Heart left ventricle (tissue), 16 donors: ENCODE measurements around the gene SIGLEC8. TPM values are rescaled to one million over a fixed set of nuclear protein-coding genes. Genes with fewer than 3 reads are reported as not detected.

Experiments used
- ATAC-seq, 4 donors: fragments of 200-7000 bp; cut with Tn5 transposase; one replicate each; pipeline ENCODE4 v1.9.1; 2020 to 2022; ENCODE audit warnings: moderate library complexity in 4 of 4, mild to moderate bottlenecking in 3 of 4, moderate number of reproducible peaks in 1 of 4
- DNase-seq, 5 donors: peaks; one replicate each; pipeline ENCODE4 v3.0.0-alpha.2; 2020
- H3K27ac ChIP-seq, 12 donors: fragments of 200-600 bp; sonication (generic) in 4 of 12; one replicate each; pipeline versions ENCODE4 v1.5.0 to v1.8.0; 2016 to 2022; ENCODE audit warnings: mild to moderate bottlenecking in 2 of 12
- H3K27me3 ChIP-seq, 9 donors: fragments of 200-600 bp; sonication (generic) in 2 of 9; one replicate each; pipeline versions ENCODE4 v1.5.1 to v1.8.0; 2016 to 2022; ENCODE audit warnings: mild to moderate bottlenecking in 3 of 9
- H3K36me3 ChIP-seq, 9 donors: fragments of 200-600 bp; sonication (generic) in 2 of 9; one replicate each; pipeline versions ENCODE4 v1.5.0 to v1.8.0; 2018 to 2022; ENCODE audit warnings: mild to moderate bottlenecking in 2 of 9
- H3K4me1 ChIP-seq, 12 donors: fragments of 200-600 bp; sonication (generic) in 4 of 12; one replicate each; pipeline versions ENCODE4 v1.5.0 to v1.8.0; 2016 to 2022; ENCODE audit warnings: mild to moderate bottlenecking in 3 of 12
- H3K4me3 ChIP-seq, 12 donors: fragments of 200-600 bp; sonication (generic) in 4 of 12; one replicate each; pipeline versions ENCODE4 v1.5.0 to v1.8.0; 2017 to 2022; ENCODE audit warnings: mild to moderate bottlenecking in 9 of 12, moderate library complexity in 4 of 12
- H3K9me3 ChIP-seq, 12 donors: fragments of 200-600 bp; sonication (generic) in 4 of 12; one replicate each; pipeline versions ENCODE4 v1.5.0 to v1.8.0; 2016 to 2022; ENCODE audit warnings: mild to moderate bottlenecking in 1 of 12
- CTCF ChIP-seq, 12 donors: fragments of 200-600 bp; sonication (generic) in 4 of 12; IDR thresholded peaks; one replicate each; pipeline versions ENCODE4 v1.5.0 to v1.8.0; 2018 to 2022; ENCODE audit warnings: antibody characterized with exemption in 12 of 12, mild to moderate bottlenecking in 5 of 12
- POLR2A ChIP-seq, 2 donors: fragments of 450-650 bp; IDR thresholded peaks; one replicate each; pipeline ENCODE4 v1.6.1; 2017; ENCODE audit warnings: antibody characterized with exemption in 2 of 2, mild to moderate bottlenecking in 2 of 2, moderate library complexity in 2 of 2
- WGBS, 4 donors: extraction: QIAGEN DNeasy Blood & Tissue Kit in 2 of 4; methylation state at CpG; one replicate each; pipeline versions ENCODE4 v1.1.5 to v1.1.7; 2013 to 2018; 5-methylcytosine and 5-hydroxymethylcytosine counted together
- intact Hi-C, 10 donors: fragments of 100-400 bp; cut with DNase I; formaldehyde crosslinking; loops; one replicate each; pipeline versions ENCODE4 v1.11.1 to v1.14.2; 2022
- polyA plus RNA-seq, 2 donors: library from polyadenylated mRNA; stranded (reverse); fragments of 200-250 nt; gene quantifications; one replicate each; pipeline ENCODE4 v1.2.3, GENCODE V29; 2013
- total RNA-seq, 9 donors: library from RNA; depleted of rRNA in 2 of 9; stranded (reverse); fragments of >200 nt in 2 of 9; fragmentation: NEBNext Ultra II Directional in 3 of 9; extraction: Animal tissue kit (Norgen Biotek cat#: 25700) in 3 of 9; gene quantifications; one replicate each; pipeline versions ENCODE4 v1.1.0 to v1.2.4, GENCODE V29; 2016 to 2023
- donor health status: ischemic (EF 13 %, LVEDD 7.1; RV severe dilation, severe dysfunction).
- donor health status: healthy with polysubstance abuse.
- donor health status: DM: no; HTN: yes; CAD: no.
- donor health status: DM: no; HTN: no; CAD: no.
- donor health status: ischemic (EF 25% LVEDD 6.9; RV normal size, moderate dysfunction).
- donor health status: ischemic (EF 25% LVEDD 5.7; RV mildly dilated, moderate dysfunction).
- donor health status: healthy.
- donor health status: DM: yes; HTN: yes; CAD: no.
- donor health status: ischemic (EF 35%, LVEDD 5.7; RV mildly dilated, moderate dysfunction).
- donor health status: nonischemic (EF 11% LVEDD 7.7; RV severe dilation, severe dysfunction).
- donor health status: DM: yes; HTN: yes; CAD: no.
- donor health status: PGD.
- donor health status: ischemic (EF 29% LVEDD 5.4; RV normal size, mild dysfunction).
- donor health status: nonischemic (EF 23%, LVEDD 6.1; RV moderate dilation, normal function).

The SIGLEC8 gene
- total and polyA plus RNA-seq, 11 donors: 0.12 to 0.48 TPM; not detected in 9

DNA sequence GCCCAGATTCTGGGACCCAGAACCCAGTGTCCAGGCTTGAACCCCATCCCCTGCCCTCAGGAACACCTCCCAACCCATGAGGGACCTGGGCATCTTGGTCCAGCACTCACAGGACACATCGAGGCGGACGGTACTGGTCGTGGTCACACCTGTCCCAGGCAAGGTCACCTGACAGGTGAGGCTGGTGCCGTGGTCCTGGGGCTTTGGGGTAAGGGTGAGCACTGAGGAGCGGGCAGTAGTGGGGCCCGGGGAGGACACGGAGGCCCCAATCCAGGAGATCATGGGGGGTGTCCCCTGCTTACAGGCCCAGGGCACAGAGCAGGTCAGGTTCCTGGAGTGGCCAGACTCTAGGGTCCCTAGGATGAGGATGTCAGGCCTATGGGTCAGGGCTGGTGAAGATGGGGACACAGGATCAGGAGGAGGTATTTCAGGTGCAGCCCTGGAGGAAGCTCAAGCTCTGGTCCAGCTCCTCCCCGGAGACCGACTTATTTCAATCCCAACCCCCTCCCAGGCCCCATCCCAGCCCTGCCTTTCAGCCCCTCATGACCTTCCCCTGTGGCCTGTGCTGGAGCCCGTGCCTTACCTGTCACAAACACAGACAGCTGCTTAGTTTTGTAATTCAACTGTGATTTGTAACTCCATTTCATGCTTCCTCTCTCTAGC lies 772 bp downstream of the SIGLEC8 start:
- no peak for ATAC-seq
- 75 to 82% (median 81%) methylated on average over 9 to 11 of the region's 11 CpGs for WGBS, 4 donors
- H3K27ac ChIP-seq: peak overlapping the region in 1 of 12 donors; percentile 64

DNA sequence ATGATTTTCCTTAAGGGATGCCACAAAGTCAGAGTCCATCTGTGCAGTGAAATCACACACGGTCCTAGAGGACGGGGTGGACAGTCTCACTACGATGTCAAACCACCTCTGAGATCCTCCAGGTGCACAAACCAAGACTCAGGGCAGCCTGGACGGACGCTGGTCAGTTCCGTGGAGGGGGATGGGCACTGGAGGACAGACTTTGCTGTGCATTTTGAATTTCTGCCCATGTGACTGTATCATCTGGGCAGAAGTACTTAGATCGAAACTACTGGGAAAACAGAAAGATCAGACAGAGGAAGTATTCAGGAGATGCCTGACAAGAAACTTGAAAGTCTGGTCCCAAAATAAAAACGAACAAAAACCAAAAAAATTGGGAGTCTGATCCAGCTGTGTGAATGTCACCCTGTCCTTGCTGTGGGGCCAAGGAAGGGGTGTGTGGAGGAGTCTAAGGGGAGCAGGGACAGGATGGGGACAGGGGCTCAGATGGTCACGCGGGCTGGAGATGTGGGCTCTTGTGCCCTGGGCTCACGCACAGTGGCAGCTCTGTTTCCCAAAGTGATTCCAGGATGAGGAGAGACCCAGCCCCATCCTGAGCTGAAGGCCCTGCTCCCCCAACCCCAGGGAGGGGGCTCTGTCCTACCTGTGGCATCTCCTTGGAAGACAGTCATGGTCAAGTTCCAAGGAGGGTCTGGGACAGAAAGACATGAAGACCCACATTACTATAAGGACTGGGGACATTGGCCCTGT lies 1.5 kb downstream of the SIGLEC8 start:
- H3K36me3 ChIP-seq: no peaks in the 10 kb centered on the region
- DNase-seq: no peak
- intact Hi-C loops: no loop called here
- peak overlapping the region in 1 of 12 donors; percentile 30 for H3K4me3 ChIP-seq
- peaks cover 0 to 50% (median under 1%) of the 10 kb centered on the region in 9 donors for H3K27me3 ChIP-seq
- no peaks in the 10 kb centered on the region for H3K9me3 ChIP-seq
- 64 to 72% (median 66%) methylated on average over 11 of the region's 11 CpGs for WGBS, 4 donors
- TF ChIP-seq POLR2A (IDR thresholded peaks at IDR 0.05): no peak
- TF ChIP-seq CTCF (IDR thresholded peaks at IDR 0.05): no peak
- H3K4me1 ChIP-seq: peaks cover 0 to 14% (median 0%) of the 10 kb centered on the region in 12 donors
- peak overlapping the region in 1 of 12 donors; percentile 64 for H3K27ac ChIP-seq
- no peak for ATAC-seq

More for the DNA sequence above, 772 bp downstream of the SIGLEC8 start:
- Histone ChIP-seq H3K36me3 (no peaks in the 10 kb centered on the region), H3K4me3 (peak overlapping the region in 1 of 12 donors; percentile 30), H3K27me3 (peaks cover 0 to 58% (median 5%) of the 10 kb centered on the region in 9 donors), H3K9me3 (no peaks in the 10 kb centered on the region), H3K4me1 (peaks cover 0 to 22% (median 0%) of the 10 kb centered on the region in 12 donors)
- intact Hi-C loops: no loop called here
- DNase-seq: no peak
- TF ChIP-seq POLR2A (IDR thresholded peaks at IDR 0.05): no peak
- no peak for TF ChIP-seq CTCF (IDR thresholded peaks at IDR 0.05)

GRCh38 chr19:51450730-51451307 lies 7.4 kb downstream of the SIGLEC8 start:
- no peak overlapping the region for H3K4me3 ChIP-seq
- DNase-seq: no peak
- no peak overlapping the region for H3K27ac ChIP-seq
- H3K27me3 ChIP-seq: peaks cover 0 to 18% (median 0%) of the 10 kb centered on the region in 9 donors
- intact Hi-C loops: no loop called here
- H3K9me3 ChIP-seq: no peaks in the 10 kb centered on the region
- no peaks in the 10 kb centered on the region for H3K4me1 ChIP-seq
- ATAC-seq: no peak
- WGBS, 4 donors: 79 to 88% (median 84%) methylated on average over 5 of the region's 5 CpGs
- no peaks in the 10 kb centered on the region for H3K36me3 ChIP-seq
- TF ChIP-seq POLR2A (IDR thresholded peaks at IDR 0.05): no peak
- no peak for TF ChIP-seq CTCF (IDR thresholded peaks at IDR 0.05)

GRCh38 chr19:51448411-51449016 lies 9.7 kb downstream of the SIGLEC8 start:
- Histone ChIP-seq H3K4me3 (no peak overlapping the region), H3K27me3 (peaks cover 0 to 9% (median 0%) of the 10 kb centered on the region in 9 donors), H3K9me3 (no peaks in the 10 kb centered on the region), H3K36me3 (no peaks in the 10 kb centered on the region), H3K4me1 (no peaks in the 10 kb centered on the region), H3K27ac (no peak overlapping the region)
- 60 to 68% (median 63%) methylated on average over 13 of the region's 13 CpGs for WGBS, 4 donors
- intact Hi-C loops: no loop called here
- no peak for ATAC-seq
- DNase-seq: no peak
- no peak for TF ChIP-seq CTCF (IDR thresholded peaks at IDR 0.05)
- TF ChIP-seq POLR2A (IDR thresholded peaks at IDR 0.05): no peak
